H1 (cell line): ENCODE data around the gene CAMK2D. TPM values are rescaled to one million over a fixed set of nuclear protein-coding genes. Genes with fewer than 3 reads are reported as not detected.

Source experiments
- CTCF ChIA-PET: fragments of 300-600 bp; sonication (Branson Sonifier 250); formaldehyde crosslinking; loops from one replicate; lab custom pipeline; 2021; ENCODE audit not compliant: partially characterized antibody; lab: Charles Lee
- POLR2A ChIA-PET: fragments of 300-600 bp; sonication (Branson Sonifier 250); formaldehyde crosslinking; loops from one replicate; lab custom pipeline; 2021; ENCODE audit warnings: inconsistent platforms; ENCODE audit not compliant: partially characterized antibody; lab: Charles Lee
- DNase-seq, 2 experiments: peaks; one replicate each; pipeline versions ENCODE4 v3.0.0 to v3.0.0-alpha.2; 2010 to 2022; ENCODE audit warnings: low spot score in 2 of 2, low read depth in 1 of 2, mixed read lengths in 1 of 2
- FAIRE-seq: peaks from 2 replicates; lab custom pipeline; 2011; peaks lifted over from hg19 to GRCh38; lab: Jason Lieb, UNC
- H2AFZ ChIP-seq: 2 replicates; pipeline ENCODE4 v1.8.1; 2012; ENCODE audit warnings: low read length, inconsistent platforms
- H2AK5ac ChIP-seq: 2 replicates; pipeline ENCODE4 v1.6.1; 2013; ENCODE audit warnings: low read depth, low read length
- H2BK120ac ChIP-seq: replicated peaks from 2 replicates; pipeline ENCODE3; 2013; ENCODE audit warnings: low read depth, low read length, inconsistent platforms
- H2BK12ac ChIP-seq: 2 replicates; pipeline ENCODE4 v1.6.1; 2013; ENCODE audit warnings: low read depth, low read length
- H2BK15ac ChIP-seq: 2 replicates; pipeline ENCODE4 v1.6.1; 2013; ENCODE audit warnings: low read length
- H2BK20ac ChIP-seq: 2 replicates; pipeline ENCODE4 v1.6.1; 2013; ENCODE audit warnings: low read length
- H2BK5ac ChIP-seq: 2 replicates; pipeline ENCODE4 v1.6.1; 2013; ENCODE audit warnings: low read depth, low read length
- H3K14ac ChIP-seq: 2 replicates; pipeline ENCODE4 v1.6.1; 2013; ENCODE audit warnings: inconsistent platforms; ENCODE audit not compliant: insufficient read length
- H3K18ac ChIP-seq: 2 replicates; pipeline ENCODE4 v1.6.1; 2013; ENCODE audit warnings: low read length; ENCODE audit errors: extremely low read depth
- H3K23ac ChIP-seq: 2 replicates; pipeline ENCODE4 v1.6.1; 2013; ENCODE audit warnings: inconsistent platforms; ENCODE audit not compliant: insufficient read length
- H3K23me2 ChIP-seq: 2 replicates; pipeline ENCODE4 v1.6.1; 2013; ENCODE audit warnings: low read depth, low read length
- H3K27ac ChIP-seq: 2 replicates; pipeline ENCODE4 v1.6.1; 2011; ENCODE audit warnings: low read depth, low read length, inconsistent platforms
- H3K27me3 ChIP-seq, 4 experiments: replicated peaks in 1 of 4; 1 replicate in 1 of 4; 2 replicates in 3 of 4; pipeline versions ENCODE4 v1.6.1 to v1.8.1; 2011 to 2013; ENCODE audit warnings: low read length in 3 of 4, mild to moderate bottlenecking in 3 of 4, inconsistent platforms in 2 of 4, mixed read lengths in 2 of 4, moderate library complexity in 1 of 4; ENCODE audit not compliant: control insufficient read depth in 3 of 4, insufficient read depth in 3 of 4; ENCODE audit errors: extremely low read depth in 1 of 4
- H3K36me3 ChIP-seq, 4 experiments: 2 replicates each; pipeline versions ENCODE4 v1.6.1 to v1.8.1; 2011 to 2013; ENCODE audit warnings: mild to moderate bottlenecking in 4 of 4, low read length in 3 of 4, moderate library complexity in 2 of 4, control low read depth in 1 of 4, inconsistent platforms in 1 of 4; ENCODE audit not compliant: insufficient read depth in 4 of 4, control insufficient read depth in 2 of 4
- H3K4ac ChIP-seq: replicated peaks from 2 replicates; pipeline ENCODE3; 2013; ENCODE audit warnings: low read length, low read depth, mixed read lengths, inconsistent platforms; ENCODE audit not compliant: insufficient read length
- H3K4me1 ChIP-seq, 4 experiments: replicated peaks in 1 of 4; 1 replicate in 1 of 4; 2 replicates in 3 of 4; pipeline versions ENCODE4 v1.6.1 to v1.8.1; 2011 to 2013; ENCODE audit warnings: low read length in 3 of 4, inconsistent platforms in 2 of 4, mixed read lengths in 1 of 4; ENCODE audit not compliant: insufficient read depth in 4 of 4, control insufficient read depth in 3 of 4
- H3K4me2 ChIP-seq, 2 experiments: 2 replicates each; pipeline versions ENCODE4 v1.6.1 to v1.8.1; 2011 to 2013; ENCODE audit warnings: low read depth in 2 of 2, low read length in 2 of 2, control low read depth in 1 of 2, inconsistent platforms in 1 of 2, mild to moderate bottlenecking in 1 of 2; ENCODE audit not compliant: insufficient read depth in 1 of 2
- H3K4me3 ChIP-seq, 4 experiments: fragments of 200-600, 300-600 bp in 1 of 4; sonication (generic), shearing (Covaris generic), sonication (Bioruptor Twin) in 1 of 4; 2 replicates each; pipeline versions ENCODE4 v1.5.1 to v1.8.1; 2011 to 2016; ENCODE audit warnings: low read length in 4 of 4, low read depth in 3 of 4, control low read depth in 2 of 4, inconsistent platforms in 2 of 4, mild to moderate bottlenecking in 2 of 4, mixed read lengths in 1 of 4, moderate library complexity in 1 of 4; ENCODE audit not compliant: insufficient read depth in 2 of 4; ENCODE audit errors: extremely low read depth in 1 of 4
- H3K56ac ChIP-seq: replicated peaks from 2 replicates; pipeline ENCODE3; 2013; ENCODE audit warnings: low read depth, mild to moderate bottlenecking, mixed read lengths, low read length, inconsistent platforms; ENCODE audit not compliant: insufficient read length
- H3K79me1 ChIP-seq: 2 replicates; pipeline ENCODE4 v1.6.1; 2013; ENCODE audit warnings: low read depth, low read length, control low read depth
- H3K79me2 ChIP-seq, 2 experiments: 2 replicates each; pipeline versions ENCODE4 v1.6.1 to v1.8.1; 2012 to 2013; ENCODE audit warnings: low read length in 2 of 2, mild to moderate bottlenecking in 2 of 2, inconsistent platforms in 1 of 2; ENCODE audit not compliant: insufficient read depth in 2 of 2, control insufficient read depth in 1 of 2
- H3K9ac ChIP-seq, 4 experiments: replicated peaks in 1 of 4; 1 replicate in 1 of 4; 2 replicates in 3 of 4; pipeline versions ENCODE4 v1.6.1 to v1.8.1; 2011 to 2013; ENCODE audit warnings: low read depth in 3 of 4, low read length in 3 of 4, control low read depth in 2 of 4, mild to moderate bottlenecking in 2 of 4, moderate library complexity in 2 of 4, inconsistent platforms in 1 of 4; ENCODE audit errors: extremely low read depth in 1 of 4
- H3K9me3 ChIP-seq, 2 experiments: 2 replicates each; pipeline versions ENCODE4 v1.6.1 to v1.8.1; 2012 to 2013; ENCODE audit warnings: mild to moderate bottlenecking in 2 of 2, moderate library complexity in 2 of 2, control low read depth in 1 of 2, inconsistent platforms in 1 of 2, low read depth in 1 of 2, low read length in 1 of 2, mixed read lengths in 1 of 2; ENCODE audit not compliant: insufficient read depth in 2 of 2
- H4K20me1 ChIP-seq, 2 experiments: replicated peaks in 1 of 2; 2 replicates each; pipeline versions ENCODE3 to v1.8.1; 2011 to 2013; ENCODE audit warnings: inconsistent platforms in 2 of 2, low read length in 2 of 2, mild to moderate bottlenecking in 1 of 2; ENCODE audit not compliant: insufficient read depth in 2 of 2, control insufficient read depth in 1 of 2
- H4K5ac ChIP-seq: 2 replicates; pipeline ENCODE4 v1.6.1; 2013; ENCODE audit warnings: low read length, low read depth, mixed read lengths, inconsistent platforms; ENCODE audit not compliant: insufficient read length
- H4K8ac ChIP-seq: 2 replicates; pipeline ENCODE4 v1.8.0; 2013; ENCODE audit warnings: mild to moderate bottlenecking, moderate library complexity, low read length, inconsistent platforms; ENCODE audit not compliant: insufficient read depth; ENCODE audit errors: extremely low read depth
- H4K91ac ChIP-seq: replicated peaks from 2 replicates; pipeline ENCODE3; 2013; ENCODE audit warnings: low read length, mixed read lengths, inconsistent platforms; ENCODE audit not compliant: insufficient read length
- BCL11A ChIP-seq, 2 experiments: IDR thresholded peaks; one replicate each; pipeline ENCODE4 v1.6.1; 2011; ENCODE audit warnings: low read depth in 2 of 2, low read length in 2 of 2, mild to moderate bottlenecking in 2 of 2
- BRCA1 ChIP-seq: IDR thresholded peaks from 2 replicates; pipeline ENCODE4 v1.6.1; 2012; ENCODE audit warnings: low read depth, low read length, improper control_type of control experiment
- CBX8 ChIP-seq: fragments of 300-800, 300-1000 bp; sonication (generic); IDR thresholded peaks from 2 replicates; pipeline ENCODE4 v1.7.1; 2016; ENCODE audit warnings: low read depth, low read length, borderline replicate concordance
- EGR1 ChIP-seq: IDR thresholded peaks from 2 replicates; pipeline ENCODE4 v1.6.1; 2011; ENCODE audit warnings: low read depth, low read length, borderline replicate concordance
- EP300 ChIP-seq, 2 experiments: IDR thresholded peaks; 1 replicate in 1 of 2; 2 replicates in 1 of 2; pipeline ENCODE4 v1.6.1; 2011 to 2012; ENCODE audit warnings: low read depth in 2 of 2, low read length in 2 of 2, mild to moderate bottlenecking in 2 of 2, borderline replicate concordance in 1 of 2, inconsistent platforms in 1 of 2, moderate library complexity in 1 of 2
- KDM5A ChIP-seq: fragments of 200-600 bp; IDR thresholded peaks from 2 replicates; pipeline ENCODE4 v1.7.1; 2012; ENCODE audit warnings: mild to moderate bottlenecking, low read length, inconsistent platforms, mixed read lengths
- NANOG ChIP-seq: IDR thresholded peaks from 2 replicates; pipeline ENCODE4 v1.6.1; 2011; ENCODE audit warnings: low read length, low read depth, mild to moderate bottlenecking, inconsistent platforms; ENCODE audit not compliant: insufficient read depth, poor library complexity, severe bottlenecking
- NRF1 ChIP-seq: IDR thresholded peaks from 2 replicates; pipeline ENCODE4 v1.6.1; 2011; ENCODE audit warnings: mild to moderate bottlenecking, low read depth, low read length, improper control_type of control experiment
- POLR2AphosphoS5 ChIP-seq: IDR thresholded peaks from 2 replicates; pipeline ENCODE4 v1.6.1; 2011; ENCODE audit warnings: low read depth, low read length
- POU5F1 ChIP-seq: IDR thresholded peaks from 2 replicates; pipeline ENCODE4 v1.6.1; 2011; ENCODE audit warnings: low read depth, mild to moderate bottlenecking, low read length, moderate library complexity
- SIRT6 ChIP-seq: IDR thresholded peaks from one replicate; pipeline ENCODE4 v1.7.1; 2012; ENCODE audit warnings: low read length, inconsistent platforms
- SP1 ChIP-seq: IDR thresholded peaks from 2 replicates; pipeline ENCODE4 v1.6.1; 2011; ENCODE audit warnings: low read depth, low read length
- SP4 ChIP-seq: IDR thresholded peaks from 2 replicates; pipeline ENCODE4 v1.6.1; 2012; ENCODE audit warnings: low read length, inconsistent platforms
- SUZ12 ChIP-seq: fragments of 200-600 bp; sonication (generic); IDR thresholded peaks from 2 replicates; pipeline ENCODE4 v1.6.1; 2012; ENCODE audit warnings: mild to moderate bottlenecking, inconsistent platforms, low read length, moderate library complexity, mixed read lengths
- TAF7 ChIP-seq: optimal IDR thresholded peaks from 2 replicates; pipeline ENCODE3; 2011; ENCODE audit warnings: low read depth, mild to moderate bottlenecking, inconsistent platforms, low read length, moderate library complexity, borderline replicate concordance
- TCF12 ChIP-seq: IDR thresholded peaks from 2 replicates; pipeline ENCODE4 v1.6.1; 2011; ENCODE audit warnings: low read depth, mild to moderate bottlenecking, low read length
- WGBS, 2 experiments: shearing (Covaris generic) in 1 of 2; methylation state at CpG; one replicate each; pipeline versions ENCODE4 v1.1.6 to v1.1.7; 2013 to 2015; ENCODE audit warnings: low lambda C conversion rate in 2 of 2, mixed read lengths in 2 of 2, inconsistent platforms in 1 of 2, low coverage in 1 of 2, missing lambda C conversion rate in 1 of 2; ENCODE audit not compliant: insufficient replicate concordance in 2 of 2, insufficient coverage in 1 of 2, insufficient read length in 1 of 2; ENCODE audit errors: extremely low coverage in 1 of 2, missing lambda C conversion rate in 1 of 2; 5-methylcytosine and 5-hydroxymethylcytosine counted together
- polyA plus RNA-seq, 7 experiments: library from polyadenylated mRNA; depleted of rRNA in 3 of 7; stranded (reverse) in 5 of 7; unstranded in 2 of 7; fragments of >200 nt in 5 of 7; fragments of 200-250 nt in 2 of 7; gene quantifications; 1 replicate in 5 of 7; 2 replicates in 1 of 7; 4 replicates in 1 of 7; pipeline versions ENCODE4 v1.2.1 to v1.2.3, GENCODE V29; 2011 to 2013; ENCODE audit warnings: missing spikeins in 2 of 7, mixed read lengths in 2 of 7
- total RNA-seq: library from RNA; stranded (reverse); fragmentation: NEBNext Ultra II Directional; extraction: Animal tissue kit (Norgen Biotek cat#: 25700); gene quantifications from 2 replicates; pipeline ENCODE4 v1.2.1, GENCODE V29; 2021

CAMK2D gene
- total and polyA plus RNA-seq, 2 of the 8 experiments (the other 6 are each of a cell fraction or from before 2014, with no cell fraction given) = 3.2 to 7.0 TPM

GRCh38 chr4:113537628-113538027 is 223.9 kb downstream of the CAMK2D start:
- H4K20me1 ChIP-seq = no peaks in the 10 kb centered on the region
- H4K91ac ChIP-seq = no peak overlapping the region
- FAIRE-seq = no peak
- no peak overlapping the region for H3K23ac ChIP-seq
- POLR2A ChIA-PET = no interaction called here
- H3K23me2 ChIP-seq = no peaks in the 10 kb centered on the region
- CTCF ChIA-PET = no interaction called here
- H3K79me1 ChIP-seq = no peaks in the 10 kb centered on the region
- no peak overlapping the region for H3K27ac ChIP-seq
- H3K9ac ChIP-seq = no peak overlapping the region
- H3K4ac ChIP-seq = no peak overlapping the region
- H4K5ac ChIP-seq = no peak overlapping the region
- no peak overlapping the region for H3K4me3 ChIP-seq
- H3K36me3 ChIP-seq = no peaks in the 10 kb centered on the region
- WGBS, 2 experiments = 90% methylated on average over 1 of the region's 1 CpG; no CpG with 5 or more reads in 1 of the 2 experiments
- H3K14ac ChIP-seq = no peak overlapping the region
- no peak overlapping the region for H2AK5ac ChIP-seq
- H3K18ac ChIP-seq = no peak overlapping the region
- no peak overlapping the region for H2BK120ac ChIP-seq
- H3K9me3 ChIP-seq = no peaks in the 10 kb centered on the region
- no peak overlapping the region for H4K8ac ChIP-seq
- H3K27me3 ChIP-seq = no peaks in the 10 kb centered on the region
- no peak overlapping the region for H2AFZ ChIP-seq
- H3K79me2 ChIP-seq = no peaks in the 10 kb centered on the region
- no peak overlapping the region for H2BK15ac ChIP-seq
- H3K56ac ChIP-seq = no peak overlapping the region
- no peak overlapping the region for H2BK20ac ChIP-seq
- no peak for DNase-seq
- no peak overlapping the region for H3K4me2 ChIP-seq
- no peak overlapping the region for H2BK12ac ChIP-seq
- no peak overlapping the region for H2BK5ac ChIP-seq
- no peaks in the 10 kb centered on the region; a peak in 1 of 7 replicates for H3K4me1 ChIP-seq
- TF ChIP-seq TCF12 = no peak
- no peak for TF ChIP-seq NANOG
- no peak for TF ChIP-seq NRF1
- no peak for TF ChIP-seq SUZ12
- no peak for TF ChIP-seq CBX8
- TF ChIP-seq SP1 = no peak
- TF ChIP-seq POLR2AphosphoS5 = no peak
- no peak for TF ChIP-seq KDM5A
- no peak for TF ChIP-seq EP300 (IDR thresholded peaks at IDR 0.05; ENCODE audit: borderline replicate concordance in 1 of 2, low read depth in 2 of 2, low read length in 2 of 2)
- no peak for TF ChIP-seq POU5F1
- TF ChIP-seq SP4 = no peak
- TF ChIP-seq SIRT6 = no peak
- no peak for TF ChIP-seq BCL11A (IDR thresholded peaks at IDR 0.05; ENCODE audit: low read depth in 2 of 2, low read length in 2 of 2)
- TF ChIP-seq TAF7 = no peak
- TF ChIP-seq BRCA1 = no peak
- TF ChIP-seq EGR1 = no peak
